NB4 (cell line): ENCODE data around the gene KLHL30.
A peak's percentile ranks its signal among the peaks of the same experiment; 100 is the strongest.

Experiments used
- DNase-seq: peaks from one replicate; pipeline ENCODE4 v3.0.0; 2010; ENCODE audit warnings: low read depth
- H3K4me3 ChIP-seq: one replicate; pipeline ENCODE4 v1.5.1; 2011; ENCODE audit warnings: mild to moderate bottlenecking, low read depth, low read length, moderate library complexity
- CTCF ChIP-seq: IDR thresholded peaks from one replicate; pipeline ENCODE4 v1.5.1; 2012; ENCODE audit warnings: low read depth, low read length
- MYC ChIP-seq: IDR thresholded peaks from 2 replicates; pipeline ENCODE4 v1.6.1; 2011; ENCODE audit warnings: low read depth, low read length
- POLR2A ChIP-seq: IDR thresholded peaks from 2 replicates; pipeline ENCODE4 v1.6.1; 2011; ENCODE audit warnings: mild to moderate bottlenecking; ENCODE audit not compliant: insufficient read length; ENCODE audit errors: extremely low read depth
- TF ChIP-seq, protein P1 (sequence below): IDR thresholded peaks from 2 replicates; pipeline ENCODE4 v1.6.1; 2011; ENCODE audit warnings: low read depth, low read length

The KLHL30 gene

DNA sequence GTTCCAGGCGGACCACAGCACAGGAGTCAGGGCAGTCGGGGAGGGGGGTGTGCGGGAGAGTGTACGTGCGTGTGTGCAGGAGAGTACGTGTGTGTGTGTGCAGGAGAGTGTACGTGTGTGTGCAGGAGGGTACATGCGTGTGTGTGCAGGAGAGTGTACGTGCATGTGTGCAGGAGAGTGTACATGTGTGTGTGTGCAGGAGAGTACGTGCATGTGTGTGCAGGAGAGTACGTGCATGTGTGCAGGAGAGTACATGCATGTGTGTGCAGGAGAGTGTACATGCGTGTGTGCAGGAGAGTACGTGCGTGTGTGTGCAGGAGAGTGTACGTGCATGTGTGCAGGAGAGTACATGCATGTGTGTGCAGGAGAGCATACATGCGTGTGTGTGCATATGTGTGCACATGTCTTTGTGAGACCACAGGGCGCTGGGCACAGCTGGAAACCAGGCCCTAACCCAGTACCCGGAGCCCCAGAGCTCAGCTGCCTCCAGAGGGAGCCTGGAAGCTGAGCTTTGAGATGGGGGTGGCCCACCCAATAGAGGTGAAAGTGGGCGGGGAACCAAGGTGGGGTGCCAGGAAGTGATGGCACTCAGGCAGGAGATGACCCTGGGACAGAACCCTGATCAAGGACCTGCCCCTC is 13.9 kb upstream of the KLHL30 start:
- TF ChIP-seq, protein P1, sequence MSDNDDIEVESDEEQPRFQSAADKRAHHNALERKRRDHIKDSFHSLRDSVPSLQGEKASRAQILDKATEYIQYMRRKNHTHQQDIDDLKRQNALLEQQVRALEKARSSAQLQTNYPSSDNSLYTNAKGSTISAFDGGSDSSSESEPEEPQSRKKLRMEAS, result no peak
- no peak for DNase-seq
- H3K4me3 ChIP-seq, result no peak overlapping the region

DNA sequence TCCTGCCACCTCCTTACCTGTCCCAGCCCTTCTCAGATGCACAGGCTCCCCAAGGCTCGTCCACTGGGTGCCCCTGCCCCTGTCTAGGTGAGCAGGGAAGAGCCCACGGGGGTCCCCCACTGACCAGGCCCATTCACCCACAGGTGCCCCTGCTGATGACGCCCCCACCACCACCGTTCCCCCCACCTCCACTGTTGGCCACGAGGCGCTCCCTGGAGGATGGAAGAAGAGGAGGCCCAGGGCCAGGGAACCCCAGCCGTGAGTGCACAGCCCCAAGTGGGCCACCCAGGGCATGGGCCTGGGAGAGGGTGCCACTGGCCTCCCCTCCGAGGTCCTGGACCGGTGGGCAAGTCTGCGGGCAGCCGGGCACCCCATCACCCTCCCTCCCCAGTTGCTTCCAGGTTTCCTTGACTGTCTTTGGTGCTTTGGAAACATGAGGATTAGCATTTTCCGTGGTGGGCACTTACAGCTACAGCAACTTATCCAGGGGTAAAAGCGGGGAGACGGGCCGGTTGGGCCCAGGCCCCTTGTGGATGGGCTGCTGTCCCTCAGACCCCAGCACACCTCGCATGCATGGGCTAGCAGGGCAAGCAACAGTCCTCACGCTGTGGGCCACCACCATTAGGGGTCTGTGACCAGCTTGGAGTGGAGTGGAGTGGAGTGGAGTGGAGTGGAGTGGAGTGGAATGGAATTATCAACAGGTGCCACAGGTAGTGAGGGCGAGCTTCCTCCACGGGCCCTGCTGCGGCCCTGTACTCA is 13.2 kb upstream of the KLHL30 start:
- H3K4me3 ChIP-seq, result no peak overlapping the region
- DNase-seq, result no peak
- TF ChIP-seq, protein P1, result no peak
- TF ChIP-seq POLR2A, result no peak
- no peak for TF ChIP-seq MYC
- no peak for TF ChIP-seq CTCF

- no peak overlapping the region for H3K4me3 ChIP-seq
- DNase-seq, result no peak
- no peak for TF ChIP-seq MYC
- TF ChIP-seq CTCF, result no peak
- no peak for TF ChIP-seq POLR2A
- TF ChIP-seq, protein P1, result no peak
Measured at GRCh38 chr2:238126338-238126737, 12.1 kb upstream of the KLHL30 start.

- H3K4me3 ChIP-seq, result no peak overlapping the region
- no peak for DNase-seq
- no peak for TF ChIP-seq MYC
- no peak for TF ChIP-seq CTCF
- TF ChIP-seq, protein P1, result no peak
- no peak for TF ChIP-seq POLR2A
Measured at GRCh38 chr2:238126775-238127164, 11.7 kb upstream of the KLHL30 start.

GRCh38 chr2:238127165-238128060 is 11.1 kb upstream of the KLHL30 start:
- H3K4me3 ChIP-seq, result no peak overlapping the region
- TF ChIP-seq, protein P1, result no peak
- TF ChIP-seq POLR2A, result no peak
- no peak for TF ChIP-seq MYC
- TF ChIP-seq CTCF, result no peak
- DNase-seq, result peak; percentile 85

DNA sequence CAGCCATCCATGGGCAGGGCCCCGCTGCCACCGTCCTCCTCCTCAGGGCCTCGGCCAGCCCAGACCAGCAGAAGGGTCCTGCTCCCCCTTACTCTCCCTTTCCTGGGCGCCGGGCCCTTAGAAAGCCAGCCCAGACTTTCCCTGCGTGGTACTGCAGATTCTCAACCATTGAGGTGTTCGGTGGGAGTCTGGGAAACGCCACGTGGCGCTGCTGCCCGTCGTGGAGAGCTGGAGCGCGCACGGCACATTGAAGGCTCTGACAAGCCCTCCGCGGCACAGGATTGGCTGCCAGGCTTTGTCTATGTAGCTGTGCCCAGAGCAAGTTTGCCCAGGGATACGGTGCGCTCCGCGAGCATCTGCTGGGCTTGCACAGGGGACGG is 10.4 kb upstream of the KLHL30 start:
- H3K4me3 ChIP-seq, result no peak overlapping the region
- DNase-seq, result no peak
- TF ChIP-seq POLR2A (no peak), CTCF (no peak), MYC (no peak)
- TF ChIP-seq, protein P1, result no peak
